HG02852 (cell line): ENCODE data around the gene ATXN1.
A peak's percentile ranks its signal among the peaks of the same experiment; 100 is the strongest.

Experiments
- ATAC-seq: cut with Tn5 transposase; IDR thresholded peaks from one replicate; pipeline ENCODE4 v1.9.1; 2021; ENCODE audit warnings: mild to moderate bottlenecking, moderate library complexity; ENCODE audit not compliant: unreplicated experiment

ATXN1 gene

GRCh38 chr6:16762550-16763477, 1.6 kb upstream of the ATXN1 start:
- ATAC-seq: peak; percentile 22

- no peak for ATAC-seq
Measured at GRCh38 chr6:16762268-16762549, 949 bp upstream of the ATXN1 start.

GRCh38 chr6:16761471-16762267, 409 bp upstream of the ATXN1 start:
- peak; percentile 47 for ATAC-seq

GRCh38 chr6:16759646-16760515, 1.4 kb downstream of the ATXN1 start:
- peak; percentile 46 for ATAC-seq

- ATAC-seq: no peak
Measured at GRCh38 chr6:16759181-16759645, 2.0 kb downstream of the ATXN1 start.

GRCh38 chr6:16758163-16758975, 2.9 kb downstream of the ATXN1 start:
- ATAC-seq: no peak

GRCh38 chr6:16757332-16757731, 3.9 kb downstream of the ATXN1 start:
- ATAC-seq: no peak

GRCh38 chr6:16756660-16757255, 4.5 kb downstream of the ATXN1 start:
- no peak for ATAC-seq

GRCh38 chr6:16755544-16755943, 5.7 kb downstream of the ATXN1 start:
- no peak for ATAC-seq

GRCh38 chr6:16754876-16755275, 6.4 kb downstream of the ATXN1 start:
- ATAC-seq: no peak

GRCh38 chr6:16754274-16754673, 7.0 kb downstream of the ATXN1 start:
- ATAC-seq: no peak

- no peak for ATAC-seq
Measured at GRCh38 chr6:16753341-16753740, 7.9 kb downstream of the ATXN1 start.

- no peak for ATAC-seq
Measured at GRCh38 chr6:16752206-16752866, 8.9 kb downstream of the ATXN1 start.

GRCh38 chr6:16751251-16751946, 9.9 kb downstream of the ATXN1 start:
- ATAC-seq: no peak

GRCh38 chr6:16750566-16750965, 10.7 kb downstream of the ATXN1 start:
- ATAC-seq: no peak

GRCh38 chr6:16749516-16750485, 11.5 kb downstream of the ATXN1 start:
- no peak for ATAC-seq

GRCh38 chr6:16748025-16748319, 13.3 kb downstream of the ATXN1 start:
- ATAC-seq: no peak
